HG03045 (cell line): ENCODE data around the gene RAB20.
"Not testable (repeated sequence)": the region's sequence is repeated elsewhere in the genome, so short reads cannot be mapped to it uniquely, and the experiment has no call there.

Experiments
- ATAC-seq: cut with Tn5 transposase; IDR thresholded peaks from one replicate; pipeline ENCODE4 v1.9.1; 2021; ENCODE audit warnings: mild to moderate bottlenecking, moderate library complexity; ENCODE audit not compliant: unreplicated experiment

RAB20 gene

DNA sequence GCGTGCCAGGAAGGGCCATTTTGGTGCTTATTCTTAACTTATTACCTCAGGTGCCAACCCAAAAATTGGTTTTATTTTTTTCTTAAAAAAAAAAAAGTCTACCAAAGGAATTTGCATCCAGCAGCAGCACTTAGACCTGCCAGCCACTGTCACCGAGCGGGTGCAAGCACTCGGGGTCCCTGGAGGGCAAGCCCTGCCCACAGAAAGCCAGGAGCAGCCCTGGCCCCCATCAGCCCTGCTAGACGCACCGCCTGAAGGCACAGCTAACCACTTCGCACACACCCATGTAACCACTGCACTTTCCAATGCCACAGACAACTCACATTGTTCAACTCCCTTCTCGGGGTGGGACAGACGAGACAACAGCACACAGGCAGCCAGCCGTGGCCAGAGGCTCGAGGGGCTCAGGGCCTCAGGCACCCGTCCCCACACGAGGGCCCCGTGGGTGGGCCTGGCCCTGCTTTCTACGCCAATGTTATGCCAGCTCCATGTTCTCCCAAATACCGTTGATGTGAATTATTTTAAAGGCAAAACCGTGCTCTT, 49.3 kb downstream of the RAB20 start:
- ATAC-seq = no peak

DNA sequence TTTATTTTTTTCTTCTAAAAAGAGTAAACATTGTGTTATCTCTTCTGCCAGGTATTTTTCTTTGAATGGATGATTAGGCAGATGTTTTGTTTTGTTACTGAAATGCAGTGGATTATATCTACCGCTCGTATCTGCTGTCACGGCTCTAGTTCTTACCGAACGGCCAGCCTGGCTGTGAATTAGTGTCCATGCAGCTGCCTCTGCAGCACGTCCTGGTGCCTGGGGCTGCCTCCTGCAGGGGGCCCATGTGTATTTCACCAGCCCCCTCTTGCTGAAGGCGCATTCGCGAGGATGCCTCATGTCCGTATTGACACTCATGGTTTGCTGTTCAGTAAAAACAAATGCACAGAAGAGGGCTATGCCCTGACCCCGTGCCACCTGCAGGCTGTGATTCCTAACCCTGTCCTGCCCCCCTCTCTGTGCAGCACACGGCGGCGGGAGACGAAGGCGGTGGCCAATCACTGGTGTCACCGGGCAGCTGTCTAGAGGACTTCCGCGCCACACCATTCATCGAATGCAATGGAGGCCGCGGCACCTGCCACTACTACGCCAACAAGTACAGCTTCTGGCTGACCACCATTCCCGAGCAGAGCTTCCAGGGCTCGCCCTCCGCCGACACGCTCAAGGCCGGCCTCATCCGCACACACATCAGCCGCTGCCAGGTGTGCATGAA, 49.9 kb downstream of the RAB20 start:
- no peak for ATAC-seq

DNA sequence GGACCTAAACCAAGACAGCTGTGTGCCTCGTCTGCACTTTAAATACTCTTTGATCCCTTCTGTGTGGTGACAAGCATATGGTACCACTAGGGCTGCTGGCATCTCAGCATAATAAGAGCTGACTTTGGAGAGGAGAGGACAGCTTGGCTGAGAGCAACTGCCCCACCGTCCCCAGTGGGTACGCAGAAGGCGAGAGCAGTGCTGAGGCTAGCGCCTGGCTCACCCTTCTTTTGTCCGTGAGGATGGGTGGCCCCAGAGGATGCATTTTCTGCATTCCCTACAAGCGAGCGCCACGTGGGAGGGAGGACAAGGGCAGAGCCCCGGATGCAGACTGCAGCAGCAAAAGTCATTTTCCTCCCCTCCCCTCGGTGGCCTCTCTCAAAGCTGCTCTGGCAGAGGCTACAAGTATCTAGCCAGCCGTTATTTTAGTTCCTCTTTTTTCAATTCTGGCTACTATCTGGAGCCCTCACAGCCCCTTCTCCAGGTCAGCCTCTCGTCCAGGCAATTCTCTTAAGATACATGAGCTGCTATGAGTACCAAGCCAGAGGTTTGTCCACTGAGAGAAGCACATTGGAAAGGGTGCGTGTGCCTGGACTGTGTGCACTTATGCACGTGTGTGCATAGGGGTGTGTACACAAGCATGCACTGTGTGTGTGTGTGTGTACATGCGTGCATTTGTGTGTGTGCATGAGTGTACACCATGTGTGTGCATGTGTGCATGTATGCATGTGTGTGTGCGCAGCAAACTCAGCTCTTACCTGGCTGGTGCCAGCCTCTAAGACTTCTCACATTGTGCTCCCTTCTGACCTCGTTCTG, 51.3 kb downstream of the RAB20 start:
- ATAC-seq = no peak

DNA sequence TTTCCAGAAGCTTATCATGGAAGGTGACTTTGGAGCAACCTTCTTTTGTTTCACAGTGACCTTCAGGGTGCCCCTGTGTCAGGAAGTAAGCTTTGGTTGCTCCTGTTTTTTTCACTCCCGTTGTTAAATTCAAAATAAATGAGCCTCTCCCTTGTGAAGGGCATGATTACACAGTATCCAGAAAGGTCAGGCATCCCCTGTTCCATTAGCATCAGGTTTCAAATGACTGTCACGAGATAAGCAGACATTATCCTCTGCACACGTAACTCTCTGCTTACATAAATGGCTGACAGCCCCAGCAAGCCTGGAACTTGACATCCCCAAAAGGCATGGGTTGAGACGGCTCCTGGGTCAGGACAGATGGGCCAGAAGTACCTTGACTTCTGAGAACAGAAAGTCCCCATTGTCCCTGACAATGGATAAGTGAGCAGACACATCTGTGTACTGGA, 52.0 kb downstream of the RAB20 start:
- no peak for ATAC-seq

DNA sequence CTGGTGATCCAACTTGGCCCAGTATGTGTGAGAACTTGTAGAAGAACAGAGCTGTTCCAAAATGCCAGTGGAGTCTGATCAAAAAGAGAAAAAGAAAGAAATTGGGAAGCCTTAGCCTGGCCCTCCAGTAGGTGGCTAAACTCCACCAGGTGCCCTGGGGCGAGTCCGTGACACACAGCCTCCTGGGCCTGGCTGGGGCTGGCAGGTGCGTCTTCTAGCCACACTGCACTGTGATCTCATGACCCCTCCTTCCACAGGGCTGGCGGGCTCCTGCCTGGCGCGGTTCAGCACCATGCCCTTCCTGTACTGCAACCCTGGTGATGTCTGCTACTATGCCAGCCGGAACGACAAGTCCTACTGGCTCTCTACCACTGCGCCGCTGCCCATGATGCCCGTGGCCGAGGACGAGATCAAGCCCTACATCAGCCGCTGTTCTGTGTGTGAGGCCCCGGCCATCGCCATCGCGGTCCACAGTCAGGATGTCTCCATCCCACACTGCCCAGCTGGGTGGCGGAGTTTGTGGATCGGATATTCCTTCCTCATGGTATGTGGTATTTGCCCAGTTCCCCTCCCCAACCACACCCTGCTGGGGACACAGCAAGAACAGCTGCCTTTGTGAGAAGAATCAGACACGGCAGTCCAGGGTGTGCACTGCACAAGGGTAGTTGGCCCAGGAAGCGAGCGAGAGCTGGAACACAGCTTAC, 53.7 kb downstream of the RAB20 start:
- ATAC-seq = no peak

DNA sequence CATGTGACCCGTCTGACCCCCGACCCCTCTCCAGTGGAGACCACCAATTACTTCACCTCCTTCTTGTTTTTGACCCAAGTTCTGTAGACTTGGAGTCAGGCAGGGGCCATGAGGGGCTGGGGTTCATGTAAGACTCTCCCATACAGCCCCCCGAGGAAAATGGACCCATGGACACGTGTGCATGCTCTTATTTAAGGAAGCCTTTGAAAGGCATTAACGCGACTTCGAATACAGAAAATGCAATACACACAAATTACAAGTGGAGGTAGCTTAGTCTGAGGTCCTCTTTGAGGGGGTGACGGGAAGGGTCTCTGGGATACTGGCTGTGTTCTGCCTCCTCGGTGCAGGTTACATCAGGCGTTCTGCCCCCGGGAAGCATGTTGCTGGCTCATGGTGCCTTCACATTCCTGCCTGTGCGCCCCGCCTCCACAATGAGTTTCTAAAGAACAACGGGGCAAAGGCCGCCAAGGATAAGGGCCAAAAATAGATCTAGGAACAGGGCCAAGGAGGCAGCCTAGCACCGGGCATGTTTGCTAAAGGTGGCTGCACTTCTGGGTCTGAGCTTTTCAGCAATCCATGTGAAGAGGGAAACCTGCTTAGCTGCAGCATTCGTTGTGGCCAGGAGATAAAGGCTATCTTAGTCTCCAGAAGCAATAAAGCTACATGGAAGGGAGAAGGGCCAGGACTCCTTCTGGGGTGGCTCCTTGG, 54.5 kb downstream of the RAB20 start:
- no peak for ATAC-seq

DNA sequence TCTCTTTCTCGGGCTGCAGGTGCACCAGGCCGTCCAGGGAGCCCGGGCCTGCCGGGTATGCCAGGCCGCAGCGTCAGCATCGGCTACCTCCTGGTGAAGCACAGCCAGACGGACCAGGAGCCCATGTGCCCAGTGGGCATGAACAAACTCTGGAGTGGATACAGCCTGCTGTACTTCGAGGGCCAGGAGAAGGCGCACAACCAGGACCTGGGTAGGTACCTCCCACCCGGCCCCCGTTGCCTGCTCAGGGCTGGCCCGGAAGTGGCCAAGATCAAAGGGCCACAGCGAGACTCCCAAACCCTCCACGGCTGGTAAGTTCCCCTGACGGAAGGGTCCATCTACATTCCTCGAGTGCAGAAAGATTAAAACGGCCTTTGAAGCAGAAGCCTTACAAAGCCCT, 55.1 kb downstream of the RAB20 start:
- no peak for ATAC-seq

DNA sequence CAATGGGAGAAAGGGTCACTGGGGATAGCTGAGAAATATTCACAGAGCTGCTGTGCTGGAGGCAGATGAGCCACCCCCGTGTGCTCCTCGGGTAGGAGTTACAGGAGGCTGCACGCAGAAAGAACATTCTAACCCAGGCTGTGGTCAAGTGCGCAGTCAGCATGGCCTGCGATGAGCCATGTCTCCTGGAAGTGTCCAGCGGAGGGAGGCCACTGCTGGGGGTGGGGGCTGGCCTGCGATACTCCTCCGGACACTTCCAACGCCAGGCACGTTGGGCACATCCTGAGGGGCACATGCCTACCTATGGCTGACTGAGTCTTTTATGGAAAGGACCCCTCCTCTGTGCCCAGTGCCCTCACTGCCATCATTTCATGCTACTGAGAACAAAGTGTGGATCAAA, 55.9 kb downstream of the RAB20 start:
- no peak for ATAC-seq

DNA sequence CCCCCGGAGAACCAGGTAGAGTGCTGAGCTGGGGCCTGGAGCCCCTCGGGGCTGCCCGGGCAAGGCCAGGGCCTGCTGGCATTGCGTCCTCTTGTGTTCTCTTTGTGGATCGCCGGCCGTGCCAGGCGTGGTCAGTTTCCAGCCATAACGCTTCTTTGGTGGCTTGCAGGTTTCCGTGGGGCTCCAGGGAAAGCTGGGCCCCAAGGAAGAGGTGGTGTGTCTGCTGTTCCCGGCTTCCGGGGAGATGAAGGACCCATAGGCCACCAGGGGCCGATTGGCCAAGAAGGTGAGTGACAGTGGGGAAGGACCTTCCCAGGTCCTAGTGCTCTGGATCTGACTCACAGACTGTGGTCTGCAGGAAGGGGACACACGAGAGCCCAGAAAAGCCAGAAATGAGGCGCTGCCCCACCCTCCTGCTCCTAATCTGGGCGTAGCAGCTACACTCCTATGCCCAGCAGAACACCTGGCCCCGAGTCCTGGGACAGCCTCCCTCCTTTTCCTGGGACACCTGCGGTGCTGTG, 57.5 kb downstream of the RAB20 start:
- no peak for ATAC-seq

DNA sequence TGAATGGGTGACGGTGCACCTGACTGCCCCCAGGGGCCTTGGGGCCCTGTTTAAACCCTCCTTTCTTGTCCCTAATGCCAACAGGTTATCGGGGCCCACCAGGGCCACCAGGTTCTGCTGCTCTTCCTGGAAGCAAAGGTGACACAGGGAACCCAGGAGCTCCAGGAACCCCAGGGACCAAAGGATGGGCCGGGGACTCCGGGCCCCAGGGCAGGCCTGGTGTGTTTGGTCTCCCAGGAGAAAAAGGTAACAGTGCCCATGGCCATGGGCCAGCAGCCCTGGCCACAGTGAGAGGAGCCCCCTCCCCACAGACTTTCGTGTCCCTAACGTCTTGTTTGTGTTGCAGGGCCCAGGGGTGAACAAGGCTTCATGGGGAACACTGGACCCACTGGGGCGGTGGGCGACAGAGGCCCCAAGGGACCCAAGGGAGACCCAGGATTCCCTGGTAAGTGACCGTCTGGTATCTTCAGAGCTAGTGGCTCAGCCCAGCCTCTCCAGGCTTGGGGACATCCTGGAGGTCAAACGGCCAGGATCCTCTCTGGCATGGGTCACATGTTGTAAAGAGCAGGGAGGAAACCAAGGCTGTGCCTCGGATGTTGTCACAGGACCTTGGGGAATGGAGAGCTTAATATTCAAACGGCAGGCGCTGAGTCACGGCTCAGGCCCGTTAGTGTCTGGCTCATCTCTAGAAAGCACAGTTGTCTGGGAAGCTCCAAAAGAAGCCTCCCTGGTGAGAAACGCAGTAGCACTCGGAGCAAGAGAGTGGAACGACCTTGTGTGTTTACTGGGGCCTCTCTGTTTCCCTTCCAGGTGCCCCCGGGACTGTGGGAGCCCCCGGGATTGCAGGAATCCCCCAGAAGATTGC, 58.3 kb downstream of the RAB20 start:
- ATAC-seq = no peak

DNA sequence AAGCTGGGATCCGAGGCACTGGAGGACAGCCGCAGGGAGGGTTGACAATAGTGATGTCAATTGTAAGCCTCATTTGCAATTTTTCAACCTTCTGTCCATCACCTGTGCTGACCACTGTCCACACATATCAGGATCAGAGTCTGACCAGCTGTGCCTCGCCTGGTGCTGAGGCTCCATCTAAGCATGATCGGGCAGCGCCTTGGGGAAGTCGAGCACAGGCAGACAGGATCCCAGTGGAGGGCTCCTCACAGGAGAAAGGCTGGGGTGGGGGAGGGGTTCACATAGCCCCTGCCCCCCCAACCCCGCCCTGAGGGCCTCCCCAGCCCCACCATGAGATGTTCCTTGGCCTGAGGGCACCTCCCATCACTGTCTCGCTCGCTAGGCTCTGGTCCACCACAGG, 60.3 kb downstream of the RAB20 start:
- ATAC-seq = no peak

DNA sequence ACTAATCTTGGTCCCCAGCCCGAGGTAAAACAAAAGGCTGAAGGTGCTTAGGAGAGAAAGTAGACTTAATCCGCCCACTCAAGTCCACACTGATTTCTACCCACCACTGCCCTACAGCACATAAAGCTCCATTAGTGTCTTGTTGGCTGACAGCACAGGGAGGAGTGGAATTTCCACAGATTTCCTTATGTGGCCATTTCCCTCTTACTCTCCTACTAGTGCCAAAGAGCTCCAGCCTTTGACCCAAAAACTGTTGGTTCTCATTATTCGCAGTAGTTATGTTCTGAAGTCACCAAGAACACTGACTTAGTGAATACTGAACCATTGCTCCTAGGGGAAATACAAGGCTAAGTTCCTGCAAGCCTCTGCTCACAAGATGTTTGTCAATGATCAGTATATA, 61.2 kb downstream of the RAB20 start:
- no peak for ATAC-seq

DNA sequence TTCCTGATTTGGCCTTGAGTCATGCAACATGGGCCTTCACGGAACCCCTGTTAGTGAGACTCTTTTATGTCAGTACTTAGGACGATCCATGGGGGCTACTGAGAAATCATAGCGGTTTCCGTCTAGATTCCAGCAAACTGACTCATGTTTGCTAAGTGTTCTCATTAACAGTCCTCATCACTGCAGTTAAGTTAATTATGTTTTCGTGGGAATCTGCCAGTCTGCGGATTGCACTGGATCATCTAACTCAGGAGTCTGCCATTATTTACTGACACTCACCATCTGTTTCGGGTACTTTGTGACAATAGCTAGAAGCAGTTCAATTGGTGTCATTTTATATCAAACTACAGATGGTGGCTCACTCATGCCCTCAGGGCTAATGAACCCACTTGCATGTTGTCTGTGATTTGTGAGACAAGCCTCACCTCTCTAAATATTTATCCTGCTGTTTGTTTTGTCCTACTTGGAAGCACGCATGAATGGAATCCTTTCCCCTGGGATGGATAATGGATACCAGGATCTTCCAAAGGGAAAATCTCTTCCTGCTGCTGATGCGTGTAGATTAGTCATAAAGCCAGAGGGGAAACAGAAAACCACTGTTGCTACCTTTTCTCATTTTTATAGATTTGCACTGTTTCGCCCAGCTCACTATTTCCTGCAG, 61.8 kb downstream of the RAB20 start:
- ATAC-seq = no peak

DNA sequence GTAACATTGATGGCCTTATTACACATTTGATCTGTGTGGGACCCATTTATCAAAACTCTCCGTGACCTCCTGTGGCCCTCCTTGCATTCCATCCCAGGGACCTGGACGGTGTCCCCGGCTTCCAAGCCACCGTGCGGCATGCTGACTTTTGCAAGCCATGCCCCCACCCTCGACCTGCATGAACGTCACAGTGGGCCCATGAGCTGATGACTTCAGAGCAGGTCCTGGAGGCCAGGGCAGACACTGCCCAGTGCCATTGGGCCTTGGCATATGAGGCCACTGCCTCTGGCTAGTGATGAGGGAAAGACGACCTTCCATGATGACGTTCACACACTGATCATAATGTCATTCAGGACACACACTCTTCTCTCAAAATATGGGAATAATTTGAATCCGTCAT, 62.8 kb downstream of the RAB20 start:
- no peak for ATAC-seq

DNA sequence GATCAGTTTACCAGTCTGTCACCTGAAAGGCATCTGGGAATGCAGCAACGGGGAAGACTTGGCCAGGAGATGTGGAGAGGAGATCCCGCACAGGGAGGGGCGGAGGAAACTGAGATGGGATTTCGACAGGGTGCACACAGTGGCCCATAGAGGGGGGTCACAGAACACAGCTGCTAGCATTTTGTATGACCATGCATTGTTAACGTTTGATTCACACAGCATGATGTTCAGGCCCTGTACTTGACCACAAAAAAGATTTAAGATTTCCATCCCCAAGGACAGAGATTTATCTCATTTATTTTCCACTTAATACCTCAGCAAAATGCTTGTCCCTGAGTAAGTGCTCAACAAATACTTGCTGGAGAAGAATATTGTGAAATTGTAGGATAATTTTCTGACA, 63.2 kb downstream of the RAB20 start:
- no peak for ATAC-seq

DNA sequence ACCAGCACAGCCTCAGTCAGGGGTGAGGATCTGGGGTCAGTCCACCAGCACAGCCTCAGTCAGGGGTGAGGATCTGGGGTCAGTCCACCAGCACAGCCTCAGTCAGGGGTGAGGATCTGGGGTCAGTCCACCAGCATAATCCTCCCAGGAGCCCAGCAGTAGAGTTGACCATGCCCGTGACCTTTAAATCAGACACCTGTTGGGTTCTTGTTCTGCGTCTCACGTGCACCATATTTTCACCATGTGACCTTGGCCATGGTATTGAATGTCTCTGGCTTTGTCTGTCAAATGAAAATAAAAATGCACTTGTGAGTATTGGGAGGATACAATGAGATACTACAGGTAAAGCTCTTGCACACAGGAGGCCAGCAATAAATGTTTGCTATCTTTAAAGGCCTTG, 63.6 kb downstream of the RAB20 start:
- not testable (repeated sequence) for ATAC-seq

DNA sequence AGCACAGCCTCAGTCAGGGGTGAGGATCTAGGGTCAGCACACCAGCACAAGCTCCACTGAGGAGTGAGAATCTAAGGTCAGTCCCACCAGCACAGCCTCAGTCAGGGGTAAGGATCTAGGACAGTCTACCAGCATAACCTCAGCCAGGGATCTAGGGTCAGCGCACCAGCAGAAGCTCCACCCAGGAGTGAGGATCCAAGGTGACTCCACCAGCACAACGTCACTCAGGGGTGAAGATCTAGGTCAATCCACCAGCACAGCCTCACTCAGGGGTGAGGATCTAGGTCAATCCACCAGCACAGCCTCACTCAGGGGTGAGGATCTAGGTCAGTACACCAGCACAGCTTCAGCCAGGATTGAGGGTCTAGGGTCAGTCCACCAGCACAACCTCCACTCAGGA, 64.5 kb downstream of the RAB20 start:
- ATAC-seq = no peak

DNA sequence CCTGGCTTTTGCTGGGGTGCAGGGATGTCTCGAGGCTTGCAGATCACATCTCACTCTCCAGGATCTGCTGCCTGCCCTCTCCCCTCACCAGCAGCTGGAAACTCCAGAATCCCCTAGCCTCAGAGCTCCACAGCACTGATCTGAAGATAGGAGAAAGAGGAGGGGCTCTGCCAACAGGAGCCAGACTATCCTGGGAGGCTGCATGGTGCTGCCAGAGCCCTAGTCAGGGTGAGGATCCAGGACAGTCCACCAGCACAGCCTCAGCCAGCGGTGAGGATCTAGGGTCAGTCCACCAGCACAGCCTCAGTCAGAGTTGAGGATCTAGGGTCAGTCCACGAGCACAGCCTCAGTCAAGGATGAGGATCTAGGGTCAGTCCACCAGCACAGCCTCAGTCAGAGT, 65.2 kb downstream of the RAB20 start:
- ATAC-seq = no peak

DNA sequence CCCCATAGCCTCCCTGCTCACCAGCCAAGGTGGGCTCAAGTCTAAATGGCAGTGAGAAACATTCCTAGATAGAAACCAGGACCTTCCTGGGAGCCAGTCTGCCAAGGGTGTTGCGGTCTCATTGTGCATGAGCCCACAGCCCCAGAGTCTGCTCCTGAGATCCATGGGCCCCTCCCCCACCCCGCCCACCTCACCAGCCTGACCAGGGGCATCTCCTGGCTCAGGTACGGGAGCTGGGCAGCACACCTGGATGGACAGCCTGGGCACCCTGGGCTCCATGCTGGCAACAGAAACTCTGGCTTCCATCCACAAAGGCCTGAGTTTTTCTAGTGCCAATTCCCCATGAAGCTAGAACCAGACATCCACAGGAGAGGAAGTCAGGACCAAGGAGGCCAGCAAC, 65.6 kb downstream of the RAB20 start:
- no peak for ATAC-seq
